ENCODE data around the gene TRAPPC2L.
"Not testable (repeated sequence)": the region's sequence is repeated elsewhere in the genome, so short reads cannot be mapped to it uniquely, and the experiment has no call there.

TRAPPC2L gene

DNA sequence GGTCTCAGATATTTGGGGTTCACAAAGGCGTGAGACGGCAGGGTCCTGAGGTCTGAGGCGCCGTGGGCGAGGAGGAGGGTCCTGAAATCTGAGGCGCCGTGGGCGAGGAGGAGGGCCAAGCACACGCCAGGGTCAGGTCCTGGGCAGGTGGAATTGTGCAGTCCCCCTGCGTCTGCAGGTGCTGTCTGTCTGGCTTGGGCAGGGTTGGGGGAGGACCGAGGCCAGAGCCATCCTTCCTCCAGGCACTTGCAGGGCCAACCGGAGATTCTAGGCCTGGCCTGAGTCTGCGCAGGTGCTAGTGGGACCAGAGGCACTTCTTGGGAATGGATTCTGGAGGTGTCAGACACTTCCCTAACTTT, 42.8 kb upstream of the TRAPPC2L start:
- Histone ChIP-seq H3K36me3 (ENCODE audit: insufficient read depth, low read length) (no peaks in the 10 kb centered on the region), H3K4me1 (ENCODE audit: insufficient read depth, low read length) (peaks cover 7% of the 10 kb centered on the region; the same call in 1 of the 2 replicates), H3K9me3 (ENCODE audit: control insufficient read depth, insufficient read depth, low read length) (no peaks in the 10 kb centered on the region), H3K9ac (ENCODE audit: low read depth, low read length) (no peak overlapping the region)

DNA sequence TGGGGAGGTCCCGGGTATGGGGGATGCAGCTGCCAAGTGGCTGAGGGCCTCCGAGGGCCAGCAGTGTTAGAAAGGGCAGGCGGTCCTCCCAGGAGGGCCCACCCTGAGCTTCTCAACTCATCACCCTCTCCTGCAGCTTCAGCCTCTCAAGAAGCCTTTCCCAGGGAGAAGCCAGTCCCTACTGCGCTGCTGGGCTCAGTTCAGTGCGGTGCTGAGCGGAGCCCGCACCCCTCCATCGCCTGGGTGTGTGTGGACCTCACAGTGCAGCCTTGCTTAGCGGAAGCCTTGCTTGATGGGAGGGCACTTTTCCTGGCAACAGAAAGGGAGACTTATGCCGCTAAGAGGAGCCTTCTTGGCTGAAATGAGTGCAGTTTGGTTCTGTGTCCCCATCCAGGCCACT, 41.7 kb upstream of the TRAPPC2L start:
- Histone ChIP-seq H3K4me1 (ENCODE audit: insufficient read depth, low read length) (peaks cover 7% of the 10 kb centered on the region; the same call in 1 of the 2 replicates), H3K9me3 (ENCODE audit: control insufficient read depth, insufficient read depth, low read length) (no peaks in the 10 kb centered on the region), H3K9ac (ENCODE audit: low read depth, low read length) (no peak overlapping the region), H3K36me3 (ENCODE audit: insufficient read depth, low read length) (no peaks in the 10 kb centered on the region)

DNA sequence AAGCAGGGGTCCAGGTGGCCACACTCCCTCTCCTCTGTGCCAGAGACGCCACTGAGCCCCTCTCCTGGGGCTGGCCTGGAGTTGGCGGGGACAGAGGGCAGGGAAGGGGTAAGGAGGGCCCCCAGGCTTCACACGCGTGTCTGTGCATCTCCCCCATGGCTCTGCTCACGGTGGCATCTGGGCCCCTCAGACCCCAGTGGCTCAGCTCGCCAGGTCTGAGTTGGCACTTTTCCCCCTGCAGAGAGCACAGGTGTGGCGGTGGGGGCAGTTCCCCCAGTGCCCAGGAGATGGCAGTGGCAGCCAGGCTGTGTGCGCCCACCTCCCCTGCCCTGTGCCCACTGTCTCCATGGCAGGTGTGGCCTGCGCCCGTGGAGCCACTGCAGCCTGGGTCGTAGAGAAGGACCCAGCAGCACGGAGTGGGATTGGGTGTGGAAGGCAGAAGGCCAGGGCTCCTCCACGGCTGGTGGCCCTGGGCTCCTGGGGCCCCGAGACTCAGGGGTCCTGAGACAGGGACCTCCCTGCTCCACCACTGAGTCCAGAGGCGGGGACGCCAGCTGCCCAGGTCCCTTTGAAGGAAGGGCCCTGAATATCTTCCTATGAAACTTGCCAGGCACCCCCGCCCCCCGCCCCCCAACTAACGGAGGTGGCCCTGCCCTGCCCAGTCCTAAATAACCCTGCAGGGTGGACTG, 40.9 kb upstream of the TRAPPC2L start:
- H3K9me3 ChIP-seq (ENCODE audit: control insufficient read depth, insufficient read depth, low read length): no peaks in the 10 kb centered on the region
- no peaks in the 10 kb centered on the region; the same call in 1 of the 2 replicates for H3K4me1 ChIP-seq (ENCODE audit: insufficient read depth, low read length)
- H3K36me3 ChIP-seq (ENCODE audit: insufficient read depth, low read length): no peaks in the 10 kb centered on the region
- H3K9ac ChIP-seq (ENCODE audit: low read depth, low read length): no peak overlapping the region

DNA sequence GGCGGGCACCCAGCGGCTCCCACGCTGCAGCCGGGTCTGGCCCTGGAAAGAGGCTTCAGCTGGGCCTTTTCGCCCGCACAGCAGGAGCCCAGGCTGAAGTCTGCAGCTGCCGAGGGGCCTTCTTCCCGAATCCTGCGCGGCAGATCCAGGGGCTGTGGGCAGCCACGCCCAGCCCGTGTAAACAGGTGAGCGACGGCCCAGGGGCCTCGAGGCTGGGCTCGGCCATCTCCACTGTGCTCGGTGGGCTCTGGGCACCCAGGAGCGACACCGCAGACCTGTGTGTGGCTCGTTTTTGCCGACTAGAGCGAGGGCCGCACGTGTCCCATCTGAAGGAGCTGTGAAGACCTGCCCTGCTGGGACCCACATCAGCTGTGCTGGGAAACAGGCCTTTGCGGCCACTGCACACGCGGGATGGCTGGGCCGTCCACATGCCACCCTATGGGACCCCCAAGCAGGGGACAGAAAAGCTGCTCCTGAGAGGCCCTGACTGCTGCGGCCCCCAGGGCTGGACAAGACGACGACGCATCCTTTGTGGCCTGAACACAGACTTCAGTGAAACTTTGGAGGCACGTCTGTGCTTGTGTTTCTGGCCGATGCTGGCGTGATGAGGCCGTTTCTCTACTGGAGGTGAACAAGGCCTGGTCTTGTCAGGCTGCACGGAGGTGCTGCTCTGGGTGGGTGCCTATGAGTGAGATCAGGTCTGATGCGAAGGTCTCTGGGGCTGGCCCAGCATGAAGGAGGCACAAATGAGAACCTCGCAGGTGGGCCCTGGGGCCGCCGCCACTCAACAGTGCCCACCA, 40.0 kb upstream of the TRAPPC2L start:
- Histone ChIP-seq H3K36me3 (ENCODE audit: insufficient read depth, low read length) (no peaks in the 10 kb centered on the region), H3K9me3 (ENCODE audit: control insufficient read depth, insufficient read depth, low read length) (no peaks in the 10 kb centered on the region), H3K9ac (ENCODE audit: low read depth, low read length) (no peak overlapping the region), H3K4me1 (ENCODE audit: insufficient read depth, low read length) (no peaks in the 10 kb centered on the region; the same call in 1 of the 2 replicates)

DNA sequence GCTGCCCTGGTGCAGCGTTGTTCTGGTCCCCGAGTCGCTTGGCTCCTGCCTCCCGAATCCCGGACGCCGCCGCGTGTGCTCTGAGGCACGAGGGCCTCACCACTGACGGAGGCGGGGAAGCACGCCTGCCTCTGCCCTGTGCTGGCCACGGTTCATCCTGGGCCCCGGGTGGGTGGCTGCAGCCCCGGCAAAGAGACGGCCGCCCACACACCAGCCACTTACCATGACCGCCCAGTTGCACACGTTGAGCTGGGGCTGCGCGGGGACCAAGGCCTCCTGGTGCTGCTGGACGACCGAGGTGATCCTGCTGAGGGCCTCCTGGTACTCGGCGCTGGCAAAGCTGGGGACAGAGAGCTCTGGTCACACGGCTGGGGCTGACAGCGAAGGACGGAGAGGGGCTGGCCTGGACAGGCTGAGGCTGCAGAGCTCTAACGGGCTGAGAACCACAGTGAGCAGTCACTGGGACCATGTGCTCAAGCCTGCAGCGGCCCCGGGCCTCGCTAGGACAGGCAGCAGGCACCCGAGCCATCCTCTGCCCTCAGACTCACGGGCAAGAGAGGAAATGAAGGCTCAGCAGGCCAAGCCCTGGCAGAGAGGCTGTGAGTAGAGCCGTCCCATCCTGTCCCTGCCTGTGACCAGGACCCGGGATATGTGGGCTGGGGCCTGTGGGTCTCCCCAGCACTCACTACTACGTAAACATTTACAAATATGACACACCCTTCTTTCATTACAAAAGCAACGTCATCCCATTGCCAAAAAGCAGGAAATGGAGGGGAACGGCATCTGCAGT, 38.9 kb upstream of the TRAPPC2L start:
- Histone ChIP-seq H3K4me1 (ENCODE audit: insufficient read depth, low read length) (no peaks in the 10 kb centered on the region; the same call in 1 of the 2 replicates), H3K9ac (ENCODE audit: low read depth, low read length) (no peak overlapping the region), H3K36me3 (ENCODE audit: insufficient read depth, low read length) (no peaks in the 10 kb centered on the region), H3K9me3 (ENCODE audit: control insufficient read depth, insufficient read depth, low read length) (no peaks in the 10 kb centered on the region)

DNA sequence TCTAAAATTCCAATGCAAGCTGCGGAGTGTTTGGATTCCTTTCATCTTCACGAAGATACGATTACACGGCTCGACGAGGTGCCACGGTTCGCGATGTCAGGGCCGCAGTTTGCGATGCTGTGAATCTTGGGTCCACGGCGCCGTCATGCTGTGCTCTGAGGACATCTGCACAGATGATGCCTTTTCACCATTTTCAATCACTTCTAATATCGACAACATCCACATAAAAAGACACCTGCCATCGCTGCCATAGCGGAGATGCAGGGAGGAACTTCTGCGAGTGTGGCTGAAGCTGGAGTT, 38.4 kb upstream of the TRAPPC2L start:
- H3K36me3 ChIP-seq (ENCODE audit: insufficient read depth, low read length): no peaks in the 10 kb centered on the region

DNA sequence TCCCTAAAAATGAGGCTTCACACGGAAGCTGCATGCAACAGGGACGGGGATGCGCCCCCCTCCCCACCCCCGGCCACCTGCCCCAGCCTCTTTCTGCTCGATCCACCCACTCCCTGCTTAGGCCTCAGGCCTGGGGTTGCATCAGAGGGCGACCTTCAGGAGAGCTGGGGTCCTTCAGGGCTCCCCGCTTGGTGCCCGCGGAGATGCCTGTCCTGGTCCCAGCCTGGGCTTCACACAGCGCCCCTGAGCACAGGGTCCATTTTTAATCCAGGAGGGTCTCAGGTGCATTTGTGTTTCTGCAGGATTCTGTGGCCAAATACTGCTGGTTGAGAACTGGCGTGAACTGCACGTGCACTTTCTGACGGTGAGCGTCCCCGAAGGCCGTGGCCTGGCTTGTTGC, 37.8 kb upstream of the TRAPPC2L start:
- Histone ChIP-seq H3K9ac (ENCODE audit: low read depth, low read length) (no peak overlapping the region), H3K36me3 (ENCODE audit: insufficient read depth, low read length) (no peaks in the 10 kb centered on the region), H3K4me1 (ENCODE audit: insufficient read depth, low read length) (no peaks in the 10 kb centered on the region; the same call in 1 of the 2 replicates), H3K9me3 (ENCODE audit: control insufficient read depth, insufficient read depth, low read length) (no peaks in the 10 kb centered on the region)

More for the DNA sequence above, 38.4 kb upstream of the TRAPPC2L start:
- no peaks in the 10 kb centered on the region for H3K9me3 ChIP-seq (ENCODE audit: control insufficient read depth, insufficient read depth, low read length)
- no peaks in the 10 kb centered on the region; the same call in 1 of the 2 replicates for H3K4me1 ChIP-seq (ENCODE audit: insufficient read depth, low read length)
- H3K9ac ChIP-seq (ENCODE audit: low read depth, low read length): no peak overlapping the region

DNA sequence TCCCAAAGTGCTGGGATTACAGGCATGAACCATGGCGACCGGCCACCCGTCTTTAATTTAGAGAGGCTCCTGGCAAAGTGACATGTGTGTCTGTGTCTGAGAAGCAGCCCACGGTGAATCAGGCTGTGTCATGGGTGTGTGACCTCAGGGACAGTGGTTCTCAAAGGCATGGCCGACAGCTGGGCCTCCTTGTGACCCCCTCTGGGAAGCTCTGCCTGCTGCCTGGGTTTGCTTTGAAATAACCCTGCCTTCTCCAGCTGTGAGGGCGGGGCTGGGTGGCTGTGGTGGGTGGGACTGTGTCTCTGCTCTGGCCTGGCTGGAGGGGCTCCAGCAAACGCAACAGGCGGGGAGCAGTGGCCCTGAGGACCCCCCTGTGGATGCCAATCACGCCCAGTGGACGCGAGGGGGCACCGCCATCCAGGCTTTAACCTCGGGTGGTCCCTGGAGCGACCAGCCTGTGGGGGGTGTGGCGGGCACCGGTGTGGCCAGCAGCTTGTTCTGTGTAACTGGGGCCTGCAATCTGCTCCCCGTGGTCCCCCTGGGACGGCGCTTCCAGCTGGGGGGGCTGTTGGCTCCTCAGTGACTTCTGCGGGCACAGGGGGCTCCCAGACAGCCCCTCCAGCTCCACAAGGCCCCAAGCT, 36.4 kb upstream of the TRAPPC2L start:
- no peaks in the 10 kb centered on the region for H3K9me3 ChIP-seq (ENCODE audit: control insufficient read depth, insufficient read depth, low read length)
- no peaks in the 10 kb centered on the region; the same call in 1 of the 2 replicates for H3K36me3 ChIP-seq (ENCODE audit: insufficient read depth, low read length)
- H3K9ac ChIP-seq (ENCODE audit: low read depth, low read length): no peak overlapping the region
- H3K4me1 ChIP-seq (ENCODE audit: insufficient read depth, low read length): no peaks in the 10 kb centered on the region; the same call in 1 of the 2 replicates

DNA sequence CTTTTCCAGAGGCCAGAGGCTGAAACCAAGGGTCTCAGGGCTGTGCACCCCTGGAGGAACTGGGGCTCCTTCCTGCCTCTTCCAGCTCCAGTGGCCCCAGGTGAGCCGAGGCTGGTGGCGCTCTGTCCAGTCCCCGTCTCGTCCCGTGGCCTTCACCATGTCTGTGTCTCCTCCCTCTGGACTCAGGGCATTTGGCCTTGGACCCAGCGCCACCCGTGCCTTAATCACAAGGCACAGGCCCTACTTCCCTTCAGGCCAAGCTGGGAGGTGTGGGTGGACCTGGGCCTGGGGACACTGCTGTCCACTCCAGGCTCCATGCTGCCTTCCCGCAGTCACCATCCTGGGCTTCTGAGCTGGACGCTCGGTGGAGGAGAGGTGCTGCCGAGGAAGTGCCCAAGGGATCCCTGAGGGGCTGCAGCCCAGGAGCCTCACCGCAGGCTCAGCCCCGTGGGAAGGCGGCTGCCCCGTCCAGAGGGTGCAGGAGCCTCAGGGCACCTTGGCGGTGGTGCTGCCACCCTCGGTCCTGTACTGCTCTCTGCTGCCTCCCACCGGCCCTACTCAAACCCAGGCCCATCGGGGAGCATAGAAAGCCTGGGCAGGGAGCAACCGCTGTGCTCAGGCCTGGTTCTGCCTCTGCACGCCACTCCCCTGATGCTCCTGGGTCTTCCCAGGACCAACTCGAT, 35.6 kb upstream of the TRAPPC2L start:
- Histone ChIP-seq H3K36me3 (ENCODE audit: insufficient read depth, low read length) (no peaks in the 10 kb centered on the region; the same call in 1 of the 2 replicates), H3K9me3 (ENCODE audit: control insufficient read depth, insufficient read depth, low read length) (no peaks in the 10 kb centered on the region), H3K9ac (ENCODE audit: low read depth, low read length) (no peak overlapping the region), H3K4me1 (ENCODE audit: insufficient read depth, low read length) (no peaks in the 10 kb centered on the region; the same call in 1 of the 2 replicates)

DNA sequence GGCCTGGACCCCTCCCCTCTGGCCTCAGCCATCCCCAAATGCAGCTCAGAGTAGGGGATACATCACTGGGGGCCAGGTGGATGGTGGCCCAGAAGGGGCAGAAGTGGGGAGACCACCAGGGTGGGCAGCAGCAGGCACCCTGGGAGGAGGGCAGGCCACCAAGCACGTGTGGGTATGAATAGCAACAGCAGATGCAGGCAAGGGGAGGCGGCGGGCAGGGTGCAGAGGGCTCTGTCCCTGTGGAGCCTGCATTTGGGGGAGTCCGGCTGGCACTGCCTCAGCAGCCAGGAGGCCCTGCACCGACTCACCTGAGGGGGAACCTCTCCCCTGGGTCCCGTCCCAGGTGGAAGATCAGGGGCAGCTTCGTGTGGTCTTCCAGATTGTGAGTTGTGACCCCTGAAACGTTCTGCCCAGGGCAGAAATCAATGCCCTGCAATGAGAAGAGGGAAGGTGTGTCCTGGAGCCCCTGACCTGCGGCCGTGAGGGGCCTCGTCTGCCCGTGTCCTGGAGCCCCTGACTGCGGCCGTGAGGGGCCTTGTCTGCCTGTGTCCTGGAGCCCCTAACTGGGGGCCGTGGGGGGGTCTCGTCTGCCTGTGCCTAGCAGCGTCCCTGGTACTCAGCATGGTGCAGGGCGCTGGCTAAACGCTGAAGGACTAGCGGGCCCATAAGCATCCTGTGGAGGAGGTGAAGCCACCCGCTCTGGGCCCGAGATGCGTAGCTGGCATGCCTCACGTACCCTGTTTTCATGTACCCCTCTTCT, 34.5 kb upstream of the TRAPPC2L start:
- no peaks in the 10 kb centered on the region; the same call in 1 of the 2 replicates for H3K4me1 ChIP-seq (ENCODE audit: insufficient read depth, low read length)
- no peaks in the 10 kb centered on the region; the same call in 1 of the 2 replicates for H3K36me3 ChIP-seq (ENCODE audit: insufficient read depth, low read length)
- H3K9me3 ChIP-seq (ENCODE audit: control insufficient read depth, insufficient read depth, low read length): no peaks in the 10 kb centered on the region
- H3K9ac ChIP-seq (ENCODE audit: low read depth, low read length): no peak overlapping the region

DNA sequence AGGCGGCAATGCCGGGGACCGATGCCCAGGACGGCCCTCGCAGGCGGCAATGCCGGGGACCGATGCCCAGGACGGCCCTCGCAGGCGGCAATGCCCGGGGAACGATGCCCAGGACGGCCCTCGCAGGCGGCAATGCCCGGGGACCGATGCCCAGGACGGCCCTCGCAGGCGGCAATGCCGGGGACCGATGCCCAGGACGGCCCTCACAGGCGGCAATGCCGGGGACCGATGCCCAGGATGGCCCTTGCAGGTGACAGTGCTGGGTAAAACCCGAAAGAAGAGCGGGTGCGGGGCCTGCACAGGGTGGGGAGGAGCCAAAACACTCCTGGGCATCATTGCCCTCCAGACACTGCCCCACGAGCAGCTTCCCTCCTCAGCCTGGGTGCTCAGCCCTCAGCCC, 33.3 kb upstream of the TRAPPC2L start:
- H3K9me3 ChIP-seq (ENCODE audit: control insufficient read depth, insufficient read depth, low read length); H3K9ac ChIP-seq (ENCODE audit: low read depth, low read length); H3K36me3 ChIP-seq (ENCODE audit: insufficient read depth, low read length); H3K4me1 ChIP-seq (ENCODE audit: insufficient read depth, low read length): not testable (repeated sequence)

DNA sequence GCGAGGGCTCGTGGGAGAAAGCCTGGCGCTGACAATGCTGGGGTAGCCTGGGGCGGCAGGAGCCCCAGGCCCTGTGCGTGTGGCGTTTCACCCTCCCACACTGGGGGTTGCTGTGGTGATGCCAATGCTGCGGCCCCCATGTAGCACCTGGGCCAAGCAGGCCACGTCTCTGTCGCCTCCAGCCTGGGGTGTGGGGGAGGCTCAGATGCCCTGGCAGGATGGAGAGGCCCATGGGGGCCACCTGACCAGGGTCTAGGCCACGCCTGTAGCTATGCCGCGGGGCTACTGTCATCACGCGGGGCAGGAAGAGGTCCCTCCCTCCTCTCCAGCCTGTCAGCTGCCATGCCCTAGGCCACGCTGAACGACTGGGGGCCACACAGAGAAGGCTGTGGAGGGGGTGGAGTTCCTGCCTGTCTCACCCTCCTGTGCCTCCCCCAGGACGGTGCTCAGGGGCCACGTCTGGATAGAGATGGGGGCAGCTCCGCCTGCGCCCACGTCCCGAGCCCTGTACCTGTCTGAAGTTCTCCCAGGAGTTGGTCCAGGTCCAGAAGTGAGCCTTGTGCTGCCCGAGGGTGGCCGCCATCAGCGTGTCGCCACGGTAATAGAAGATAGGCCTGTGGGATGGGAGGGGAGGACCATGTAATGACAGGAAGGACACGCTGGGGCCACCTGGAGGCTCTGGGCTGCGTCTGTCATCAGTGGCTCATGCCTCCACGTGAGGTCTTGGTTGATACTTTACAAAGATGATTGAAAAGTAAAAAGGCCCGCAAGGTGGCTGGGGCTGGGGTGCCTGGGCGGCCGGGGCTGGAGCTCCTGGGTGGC, 32.5 kb upstream of the TRAPPC2L start:
- Histone ChIP-seq H3K9ac (ENCODE audit: low read depth, low read length) (no peak overlapping the region), H3K9me3 (ENCODE audit: control insufficient read depth, insufficient read depth, low read length) (no peaks in the 10 kb centered on the region), H3K4me1 (ENCODE audit: insufficient read depth, low read length) (no peaks in the 10 kb centered on the region), H3K36me3 (ENCODE audit: insufficient read depth, low read length) (no peaks in the 10 kb centered on the region; the same call in 1 of the 2 replicates)

Measured in ES-I3 (cell line).